ENCODE results near the gene PSKH1. TPM values are rescaled to one million over a fixed set of nuclear protein-coding genes. Genes with fewer than 3 reads are reported as not detected.

PSKH1 gene
- total and polyA plus RNA-seq, 9 of the 15 experiments (the other 6 are each of a cell fraction or from before 2014, with no cell fraction given), result 0.96 to 20.9 (median 9.4) TPM

DNA sequence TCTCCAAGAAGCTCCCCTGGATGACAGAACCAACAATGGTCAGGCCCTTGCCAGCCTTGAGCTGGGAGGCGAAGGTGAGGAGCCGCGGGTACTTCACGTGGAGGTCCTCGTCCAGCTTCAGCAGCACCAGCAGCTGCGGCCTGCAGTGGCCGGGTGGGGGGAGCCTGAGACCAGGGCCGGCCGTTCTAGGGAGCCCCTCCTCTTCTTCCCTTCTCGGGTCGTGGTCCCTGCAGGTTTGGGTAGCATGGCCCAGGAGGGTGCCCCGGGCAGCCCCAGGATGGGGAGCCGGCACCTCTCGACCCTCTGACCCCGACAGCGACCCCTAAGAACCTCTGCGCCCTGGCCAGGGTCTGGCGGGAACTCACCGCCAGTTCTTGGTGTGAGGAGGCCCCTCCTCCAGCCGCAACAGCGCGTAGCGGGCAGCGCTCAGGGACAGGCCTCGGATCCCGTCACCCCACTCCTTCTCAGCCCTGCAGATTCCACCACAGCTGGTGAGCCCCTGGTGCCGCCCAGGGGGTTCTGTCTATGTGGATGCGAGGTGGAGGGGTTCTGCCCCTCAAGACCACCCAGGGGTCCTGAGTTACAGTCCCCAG is 54.0 kb downstream of the PSKH1 start:
- Histone ChIP-seq H3K27me3 (ENCODE audit: control insufficient read depth in 2 of 2, insufficient read depth in 2 of 2, low read length in 2 of 2) (no peaks in the 10 kb centered on the region), H3K27ac (ENCODE audit: extremely low read depth, low read depth, low read length) (no peak overlapping the region), H3K79me2 (ENCODE audit: control insufficient read depth, insufficient read depth, low read length) (no peaks in the 10 kb centered on the region), H3K4me2 (ENCODE audit: insufficient read depth, low read length) (no peak overlapping the region), H3K9ac (ENCODE audit: insufficient read depth in 1 of 2, low read depth in 2 of 2, low read length in 2 of 2) (no peak overlapping the region), H3K9me3 (replicated peaks; ENCODE audit: control insufficient read depth, insufficient read depth, low read depth, low read length) (no peaks in the 10 kb centered on the region; the same call in 1 of the 2 replicates), H3K4me3 (no peak overlapping the region), H4K20me1 (replicated peaks; ENCODE audit: control insufficient read depth, insufficient read depth, low read length) (peaks cover 12% of the 10 kb centered on the region; the same call in 1 of the 2 replicates), H2AFZ (ENCODE audit: low read depth, low read length) (no peak overlapping the region), H3K4me1 (replicated peaks in 1 of 2; ENCODE audit: control insufficient read depth in 2 of 2, insufficient read depth in 2 of 2, low read length in 2 of 2) (peaks cover 7 to 58% of the 10 kb centered on the region in 2 experiments; a peak in 3 of 5 replicates), H3K36me3 (ENCODE audit: control insufficient read depth, insufficient read depth, low read length) (peaks cover 96% of the 10 kb centered on the region; the same call in 2 of the 3 replicates), H3K9me1 (ENCODE audit: control insufficient read depth, insufficient read depth, low read length) (no peaks in the 10 kb centered on the region)
- in situ Hi-C loops (cut with MboI) (no loop called here), intact Hi-C loops (cut with micrococcal nuclease) (no loop called here)
- POLR2A ChIA-PET, result interaction anchor here (0.6 to 1.3 kb wide), 5 partner anchors 10 to 284 kb away, joined by 3 to 7 read pairs (median 3); partner anchors contain the start of gene PSMB10
- FAIRE-seq (no peak), ATAC-seq (no peak), DNase-seq (ENCODE audit: extremely low read depth in 1 of 4, low spot score in 3 of 4) (no peak)
- WGBS (ENCODE audit: insufficient coverage, low coverage, missing lambda C conversion rate), result 95% methylated on average over 22 of the region's 28 CpGs
- TF ChIP-seq POLR2G (IDR thresholded peaks at IDR 0.05; ENCODE audit: low read depth, low read length) (peak; percentile 75), ZNF707 (CRISPR knock-in tag; conservative IDR thresholded peaks at IDR 0.05) (no peak), BCOR (IDR thresholded peaks at IDR 0.05) (no peak), L3MBTL2 (IDR thresholded peaks at IDR 0.05) (no peak), DIDO1 (tag; IDR thresholded peaks at IDR 0.05; ENCODE audit: low read depth) (no peak), FOXA1 (IDR thresholded peaks at IDR 0.05; ENCODE audit: borderline replicate concordance) (no peak), RBM22 (IDR thresholded peaks at IDR 0.05; ENCODE audit: low read depth, low read length, poor library complexity, severe bottlenecking) (peak; percentile 65), TOE1 (IDR thresholded peaks at IDR 0.05; ENCODE audit: borderline replicate concordance) (no peak), TOE1 (CRISPR knock-in tag; IDR thresholded peaks at IDR 0.05; ENCODE audit: borderline replicate concordance, low read depth) (no peak), HDAC8 (tag; IDR thresholded peaks at IDR 0.05) (no peak), RBFOX2 (IDR thresholded peaks at IDR 0.05; ENCODE audit: low read depth, low read length) (peak; percentile 51)
- TF ChIP-seq, protein P1, sequence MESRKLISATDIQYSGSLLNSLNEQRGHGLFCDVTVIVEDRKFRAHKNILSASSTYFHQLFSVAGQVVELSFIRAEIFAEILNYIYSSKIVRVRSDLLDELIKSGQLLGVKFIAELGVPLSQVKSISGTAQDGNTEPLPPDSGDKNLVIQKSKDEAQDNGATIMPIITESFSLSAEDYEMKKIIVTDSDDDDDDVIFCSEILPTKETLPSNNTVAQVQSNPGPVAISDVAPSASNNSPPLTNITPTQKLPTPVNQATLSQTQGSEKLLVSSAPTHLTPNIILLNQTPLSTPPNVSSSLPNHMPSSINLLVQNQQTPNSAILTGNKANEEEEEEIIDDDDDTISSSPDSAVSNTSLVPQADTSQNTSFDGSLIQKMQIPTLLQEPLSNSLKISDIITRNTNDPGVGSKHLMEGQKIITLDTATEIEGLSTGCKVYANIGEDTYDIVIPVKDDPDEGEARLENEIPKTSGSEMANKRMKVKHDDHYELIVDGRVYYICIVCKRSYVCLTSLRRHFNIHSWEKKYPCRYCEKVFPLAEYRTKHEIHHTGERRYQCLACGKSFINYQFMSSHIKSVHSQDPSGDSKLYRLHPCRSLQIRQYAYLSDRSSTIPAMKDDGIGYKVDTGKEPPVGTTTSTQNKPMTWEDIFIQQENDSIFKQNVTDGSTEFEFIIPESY (CRISPR knock-in tag; IDR thresholded peaks at IDR 0.05), result peak; percentile 98
- TF ChIP-seq, protein P2, sequence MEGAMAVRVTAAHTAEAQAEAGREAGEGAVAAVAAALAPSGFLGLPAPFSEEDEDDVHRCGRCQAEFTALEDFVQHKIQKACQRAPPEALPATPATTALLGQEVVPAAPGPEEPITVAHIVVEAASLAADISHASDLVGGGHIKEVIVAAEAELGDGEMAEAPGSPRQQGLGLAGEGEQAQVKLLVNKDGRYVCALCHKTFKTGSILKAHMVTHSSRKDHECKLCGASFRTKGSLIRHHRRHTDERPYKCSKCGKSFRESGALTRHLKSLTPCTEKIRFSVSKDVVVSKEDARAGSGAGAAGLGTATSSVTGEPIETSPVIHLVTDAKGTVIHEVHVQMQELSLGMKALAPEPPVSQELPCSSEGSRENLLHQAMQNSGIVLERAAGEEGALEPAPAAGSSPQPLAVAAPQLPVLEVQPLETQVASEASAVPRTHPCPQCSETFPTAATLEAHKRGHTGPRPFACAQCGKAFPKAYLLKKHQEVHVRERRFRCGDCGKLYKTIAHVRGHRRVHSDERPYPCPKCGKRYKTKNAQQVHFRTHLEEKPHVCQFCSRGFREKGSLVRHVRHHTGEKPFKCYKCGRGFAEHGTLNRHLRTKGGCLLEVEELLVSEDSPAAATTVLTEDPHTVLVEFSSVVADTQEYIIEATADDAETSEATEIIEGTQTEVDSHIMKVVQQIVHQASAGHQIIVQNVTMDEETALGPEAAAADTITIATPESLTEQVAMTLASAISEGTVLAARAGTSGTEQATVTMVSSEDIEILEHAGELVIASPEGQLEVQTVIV (CRISPR knock-in tag; IDR thresholded peaks at IDR 0.05; ENCODE audit: borderline replicate concordance), result no peak
- BruUV-seq (replicated peaks), result no TSS peak
- CTCF ChIA-PET (ENCODE audit: low intra/inter-chr PET ratio), result no interaction called here
